ENCODE measurements around the gene SLC45A3.

- TF ChIP-seq POLR2AphosphoS5 (IDR thresholded peaks at IDR 0.05; ENCODE audit: low read depth, low read length) (no peak), REST (IDR thresholded peaks at IDR 0.05; ENCODE audit: insufficient read depth in 1 of 2, low read depth in 2 of 2, low read length in 2 of 2) (no peak), FOXP2 (optimal IDR thresholded peaks at IDR 0.05; ENCODE audit: borderline replicate concordance, extremely low read depth, extremely low read length, insufficient read depth) (no peak), SIN3A (IDR thresholded peaks at IDR 0.05; ENCODE audit: borderline replicate concordance, insufficient read depth, low read length) (no peak)
Observed at GRCh38 chr1:205629751-205630150, 50.6 kb downstream of the SLC45A3 start.
